NK-92 (cell line): Measurements from ENCODE around the gene HCN3.
"Not testable (repeated sequence)": the region's sequence is repeated elsewhere in the genome, so short reads cannot be mapped to it uniquely, and the experiment has no call there.

Experiments used
- DNase-seq: peaks from one replicate; lab custom pipeline; 2025; ENCODE audit not compliant: unreplicated experiment; lab: John Stamatoyannopoulos, UW

The HCN3 gene

GRCh38 chr1:155277070-155277901 is at the start of gene HCN3:
Gene HCN3, plus strand, starts transcription at chr1:155277463. Its CDS starts 128 bp downstream, at chr1:155277591.
- peak; percentile 19 for DNase-seq

- DNase-seq: no peak
These were observed 49.2 kb upstream of the HCN3 start for GRCh38 chr1:155228096-155228427.

- DNase-seq: not testable (repeated sequence)
These were observed 46.0 kb upstream of the HCN3 start for GRCh38 chr1:155231302-155231701.

GRCh38 chr1:155232001-155232978 is 45.0 kb upstream of the HCN3 start:
- DNase-seq: not testable (repeated sequence)

GRCh38 chr1:155233502-155233901 is 43.8 kb upstream of the HCN3 start:
- DNase-seq: not testable (repeated sequence)

- DNase-seq: not testable (repeated sequence)
These were observed 41.9 kb upstream of the HCN3 start for GRCh38 chr1:155235375-155235774.

- no peak for DNase-seq
These were observed 40.8 kb upstream of the HCN3 start for GRCh38 chr1:155236451-155236850.

- peak; percentile 25 for DNase-seq
These were observed 36.1 kb upstream of the HCN3 start for GRCh38 chr1:155241069-155241679.

GRCh38 chr1:155241841-155242264 is 35.4 kb upstream of the HCN3 start:
- no peak for DNase-seq

- no peak for DNase-seq
These were observed 34.4 kb upstream of the HCN3 start for GRCh38 chr1:155242805-155243358.

- peak; percentile 77 for DNase-seq
These were observed 32.7 kb upstream of the HCN3 start for GRCh38 chr1:155244368-155245162.

- DNase-seq: no peak
These were observed 32.1 kb upstream of the HCN3 start for GRCh38 chr1:155245163-155245524.

GRCh38 chr1:155246796-155247195 is 30.5 kb upstream of the HCN3 start:
- DNase-seq: not testable (repeated sequence)

- DNase-seq: no peak
These were observed 29.4 kb upstream of the HCN3 start for GRCh38 chr1:155247667-155248553.

GRCh38 chr1:155250246-155250632 is 27.0 kb upstream of the HCN3 start:
- no peak for DNase-seq

GRCh38 chr1:155250633-155251449 is 26.4 kb upstream of the HCN3 start:
- DNase-seq: peak; percentile 82

- no peak for DNase-seq
These were observed 25.7 kb upstream of the HCN3 start for GRCh38 chr1:155251566-155251965.

- DNase-seq: no peak
These were observed 24.1 kb upstream of the HCN3 start for GRCh38 chr1:155253208-155253607.
